Stimulated activated CD8-positive, alpha-beta memory T cell treated with anti-CD3 and anti-CD28 coated beads, Interleukin-4, amount 100 ng/mL, for 48 hours (primary cell): ENCODE results near the gene RGS1.

ENCODE experiments used
- DNase-seq: peaks from one replicate; pipeline ENCODE4 v3.0.0-alpha.2; 2020

The RGS1 gene

GRCh38 chr1:192554904-192555303 is 20.7 kb upstream of the RGS1 start:
- no peak for DNase-seq

GRCh38 chr1:192555399-192555798 is 20.2 kb upstream of the RGS1 start:
- DNase-seq = no peak

GRCh38 chr1:192557841-192558595 is 17.6 kb upstream of the RGS1 start:
- no peak for DNase-seq

- DNase-seq = no peak
Observed at GRCh38 chr1:192559115-192560006, 16.2 kb upstream of the RGS1 start.

GRCh38 chr1:192561301-192561700 is 14.3 kb upstream of the RGS1 start:
- DNase-seq = no peak

GRCh38 chr1:192563129-192563528 is 12.4 kb upstream of the RGS1 start:
- DNase-seq = no peak

- DNase-seq = no peak
Observed at GRCh38 chr1:192564099-192564498, 11.5 kb upstream of the RGS1 start.

- DNase-seq = no peak
Observed at GRCh38 chr1:192565946-192566345, 9.6 kb upstream of the RGS1 start.

- no peak for DNase-seq
Observed at GRCh38 chr1:192566657-192567056, 8.9 kb upstream of the RGS1 start.

GRCh38 chr1:192568063-192568462 is 7.5 kb upstream of the RGS1 start:
- no peak for DNase-seq

- DNase-seq = no peak
Observed at GRCh38 chr1:192571668-192572067, 3.9 kb upstream of the RGS1 start.

- no peak for DNase-seq
Observed at GRCh38 chr1:192573499-192573898, 2.1 kb upstream of the RGS1 start.

GRCh38 chr1:192574073-192574472 is 1.5 kb upstream of the RGS1 start:
- no peak for DNase-seq

GRCh38 chr1:192576190-192577144 is 894 bp downstream of the RGS1 start:
- no peak for DNase-seq

GRCh38 chr1:192577145-192578140 is 1.9 kb downstream of the RGS1 start:
- no peak for DNase-seq

- no peak for DNase-seq
Observed at GRCh38 chr1:192578144-192578909, 2.8 kb downstream of the RGS1 start.

GRCh38 chr1:192579010-192579738 is 3.6 kb downstream of the RGS1 start:
- no peak for DNase-seq

GRCh38 chr1:192580351-192580962 is 4.9 kb downstream of the RGS1 start:
- no peak for DNase-seq

- no peak for DNase-seq
Observed at GRCh38 chr1:192581131-192581927, 5.8 kb downstream of the RGS1 start.
